Measurements from ENCODE around the gene CHMP4A.
"Not testable (repeated sequence)": the region's sequence is repeated elsewhere in the genome, so short reads cannot be mapped to it uniquely, and the experiment has no call there.

The CHMP4A gene

DNA sequence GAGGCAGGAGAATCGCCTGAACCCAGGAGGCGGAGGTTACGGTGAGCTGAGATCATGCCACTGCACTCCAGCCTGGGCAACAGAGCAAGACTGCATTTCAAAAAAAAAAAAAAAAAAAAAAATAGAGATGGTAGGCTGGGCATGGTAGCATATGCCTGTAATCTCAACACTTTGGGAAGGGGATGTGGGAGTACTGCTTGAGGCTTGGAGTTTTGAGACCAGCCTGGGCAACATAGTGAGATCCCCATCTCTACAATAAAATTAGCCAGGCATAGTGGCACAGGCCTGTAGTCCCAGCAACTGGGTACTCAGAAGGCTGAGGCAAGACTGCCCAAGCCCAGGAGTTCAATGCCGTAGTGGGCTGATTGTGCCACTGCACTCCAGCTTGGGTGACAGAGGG lies 9.7 kb upstream of the CHMP4A start:
- DNase-seq: not testable (repeated sequence)

DNA sequence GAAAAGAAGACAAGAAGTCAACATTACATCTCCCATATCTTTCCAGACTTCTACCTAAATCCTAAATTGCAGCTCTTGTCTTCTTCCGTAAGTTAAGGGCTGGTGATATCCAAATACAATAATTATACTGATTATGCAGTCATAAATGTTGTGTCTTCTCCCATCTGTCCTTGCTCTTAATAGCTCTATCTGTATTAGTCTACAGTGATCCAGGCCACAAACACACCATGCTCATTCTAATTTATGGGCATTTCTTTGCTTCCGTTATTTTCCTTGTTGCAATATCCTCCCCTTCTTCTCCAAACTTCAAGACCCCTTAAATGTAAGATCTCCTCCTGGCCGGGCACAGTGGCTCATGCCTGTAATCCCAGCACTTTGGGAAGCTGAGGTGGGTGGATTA lies 6.2 kb upstream of the CHMP4A start:
- no peak for DNase-seq

GRCh38 chr14:24219080-24219479 lies 5.8 kb upstream of the CHMP4A start:
- DNase-seq: no peak

DNA sequence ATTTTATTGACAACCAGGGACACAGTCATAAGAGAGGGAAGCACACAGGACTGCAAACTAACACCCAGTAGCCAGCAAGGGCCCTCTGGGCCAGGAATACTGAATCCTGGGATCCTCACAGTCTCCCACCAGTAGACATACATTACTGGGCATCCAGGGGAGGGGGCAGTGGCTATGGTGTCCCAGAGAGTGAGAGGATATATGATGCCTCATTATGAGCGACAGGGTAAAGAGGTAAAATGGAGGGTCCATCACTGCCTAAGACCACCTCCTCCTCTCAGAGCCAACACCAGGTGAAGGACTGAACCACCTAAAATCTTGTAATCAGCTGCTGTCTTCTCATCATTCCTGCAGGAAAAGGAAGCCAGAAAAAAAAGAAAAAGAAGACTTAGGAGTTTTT lies 3.6 kb upstream of the CHMP4A start:
- not testable (repeated sequence) for DNase-seq

DNA sequence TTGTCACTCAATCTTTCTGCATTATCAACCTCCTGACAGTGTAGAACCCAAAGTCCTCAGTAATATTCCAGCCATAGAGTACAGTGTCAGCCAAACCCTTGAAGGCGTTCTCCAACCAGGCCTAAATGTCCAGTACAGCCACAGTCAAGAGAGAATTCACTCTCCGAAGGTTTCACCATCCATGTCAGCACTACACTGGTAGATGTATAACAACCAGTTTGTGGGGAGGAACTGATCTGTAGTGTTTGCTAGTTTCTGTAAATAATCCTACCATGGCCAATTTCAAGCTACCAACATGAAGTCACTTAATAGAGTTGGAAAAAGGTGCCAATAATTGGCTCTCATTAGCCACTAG lies 3.0 kb upstream of the CHMP4A start:
- no peak for DNase-seq

- peak; percentile 84 for DNase-seq
These were observed 2.4 kb upstream of the CHMP4A start, which contains the start of gene MDP1 for GRCh38 chr14:24215495-24216344. Gene MDP1, minus strand, starts transcription at chr14:24216066. Its CDS starts 111 bp downstream, at chr14:24215955.

DNA sequence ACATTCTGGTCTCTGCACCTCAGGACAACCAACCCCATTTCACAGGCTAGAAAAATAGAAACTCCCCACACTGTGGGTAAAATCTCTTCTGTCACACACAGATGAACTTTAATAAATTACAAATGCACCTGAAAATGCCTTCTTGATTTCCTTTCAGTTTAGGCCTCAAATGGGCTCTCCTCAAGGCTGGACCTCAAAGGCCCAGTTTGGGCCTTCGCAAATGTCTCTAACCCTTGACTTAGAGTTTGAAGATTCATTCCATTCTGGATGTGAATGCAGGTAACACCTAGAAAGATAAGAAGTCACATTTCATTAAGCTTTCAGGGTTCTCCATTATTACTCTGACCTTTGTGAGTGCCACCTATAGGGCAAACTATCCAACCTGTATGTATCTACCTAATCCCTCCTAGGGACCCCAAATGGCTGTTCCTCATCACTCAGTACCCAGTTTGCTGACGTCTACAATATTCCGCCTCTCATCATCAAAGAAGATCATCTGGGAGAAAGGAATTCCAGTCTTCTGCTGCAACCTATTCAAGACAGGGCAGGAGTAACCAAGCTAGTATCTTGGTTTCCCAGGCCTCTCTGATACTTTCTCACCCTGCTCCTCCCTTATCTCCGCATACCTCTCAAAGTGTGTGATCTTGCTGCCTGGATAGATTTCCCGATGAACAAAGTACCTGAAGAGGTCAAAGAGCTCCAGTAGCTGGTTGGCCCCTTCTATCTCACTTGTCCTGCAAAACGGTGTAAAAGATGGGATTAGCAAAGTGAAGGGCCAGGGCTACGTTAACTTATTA lies 776 bp upstream of the CHMP4A start:
- no peak for DNase-seq

- DNase-seq: no peak
These were observed 2.0 kb downstream of the CHMP4A start for GRCh38 chr14:24211311-24211710.

DNA sequence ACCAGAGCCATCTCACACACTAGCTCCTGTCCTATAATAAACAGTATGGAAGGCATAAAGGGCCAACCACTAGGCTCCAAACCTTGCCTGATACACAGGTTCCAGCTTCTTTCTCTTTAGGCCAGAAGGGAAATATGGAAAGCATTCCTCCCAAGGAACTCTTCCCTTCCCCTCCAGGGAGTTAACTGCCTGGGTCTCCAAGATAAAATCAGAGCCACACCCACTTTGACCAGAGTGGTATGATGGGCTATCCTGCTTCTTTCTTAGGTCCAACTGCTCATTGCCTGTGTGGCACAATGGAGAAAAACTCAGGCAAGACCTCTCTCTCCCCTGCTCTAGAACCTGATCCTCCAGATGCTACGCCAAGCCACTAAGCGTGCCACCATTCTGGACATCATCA lies 5.7 kb downstream of the CHMP4A start:
- DNase-seq: no peak

DNA sequence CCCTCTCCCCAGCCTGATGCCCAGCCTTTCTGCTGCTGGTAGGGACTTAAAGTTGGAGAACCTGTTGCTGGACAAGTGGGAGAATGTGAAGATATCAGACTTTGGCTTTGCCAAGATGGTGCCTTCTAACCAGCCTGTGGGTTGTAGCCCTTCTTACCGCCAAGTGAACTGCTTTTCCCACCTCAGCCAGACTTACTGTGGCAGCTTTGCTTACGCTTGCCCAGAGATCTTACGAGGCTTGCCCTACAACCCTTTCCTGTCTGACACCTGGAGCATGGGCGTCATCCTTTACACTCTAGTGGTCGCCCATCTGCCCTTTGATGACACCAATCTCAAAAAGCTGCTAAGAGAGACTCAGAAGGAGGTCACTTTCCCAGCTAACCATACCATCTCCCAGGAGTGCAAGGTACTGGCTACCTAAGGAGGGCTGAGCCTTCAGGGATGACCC lies 6.2 kb downstream of the CHMP4A start:
- no peak for DNase-seq

DNA sequence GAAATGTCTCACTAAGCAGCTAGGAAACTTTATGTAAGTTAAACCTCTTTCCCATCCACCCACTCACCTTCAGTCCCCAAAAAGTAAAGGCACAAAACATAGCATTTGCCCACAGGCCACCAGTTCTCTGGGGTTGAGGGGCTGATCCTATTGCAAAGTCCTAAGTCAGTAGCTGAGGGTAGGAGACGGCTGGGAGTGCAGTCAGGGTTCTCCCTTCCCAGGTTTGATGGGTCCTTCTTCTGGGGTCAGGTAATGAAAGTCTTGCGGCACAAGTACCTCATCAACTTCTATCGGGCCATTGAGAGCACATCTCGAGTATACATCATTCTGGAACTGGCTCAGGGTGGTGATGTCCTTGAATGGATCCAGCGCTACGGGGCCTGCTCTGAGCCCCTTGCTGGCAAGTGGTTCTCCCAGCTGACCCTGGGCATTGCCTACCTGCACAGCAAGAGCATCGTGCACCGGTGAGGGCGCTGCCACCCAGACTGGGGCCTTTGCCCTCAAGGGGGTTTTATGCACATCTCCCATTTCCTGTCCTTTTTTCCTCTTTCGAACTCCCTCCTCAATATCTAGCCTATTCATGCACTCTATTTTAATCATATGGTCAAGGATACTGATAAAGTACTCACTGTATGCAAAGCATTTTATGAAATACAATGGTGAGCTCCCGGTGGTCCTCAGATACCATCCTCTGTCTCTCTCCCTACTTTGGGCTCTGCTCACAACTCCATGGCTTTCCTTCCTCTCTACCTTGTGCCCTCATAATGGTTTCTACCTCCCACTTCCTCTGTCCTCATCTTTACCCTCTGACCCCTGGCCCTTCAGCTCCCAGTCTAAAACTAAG lies 6.8 kb downstream of the CHMP4A start:
- DNase-seq: no peak

DNA sequence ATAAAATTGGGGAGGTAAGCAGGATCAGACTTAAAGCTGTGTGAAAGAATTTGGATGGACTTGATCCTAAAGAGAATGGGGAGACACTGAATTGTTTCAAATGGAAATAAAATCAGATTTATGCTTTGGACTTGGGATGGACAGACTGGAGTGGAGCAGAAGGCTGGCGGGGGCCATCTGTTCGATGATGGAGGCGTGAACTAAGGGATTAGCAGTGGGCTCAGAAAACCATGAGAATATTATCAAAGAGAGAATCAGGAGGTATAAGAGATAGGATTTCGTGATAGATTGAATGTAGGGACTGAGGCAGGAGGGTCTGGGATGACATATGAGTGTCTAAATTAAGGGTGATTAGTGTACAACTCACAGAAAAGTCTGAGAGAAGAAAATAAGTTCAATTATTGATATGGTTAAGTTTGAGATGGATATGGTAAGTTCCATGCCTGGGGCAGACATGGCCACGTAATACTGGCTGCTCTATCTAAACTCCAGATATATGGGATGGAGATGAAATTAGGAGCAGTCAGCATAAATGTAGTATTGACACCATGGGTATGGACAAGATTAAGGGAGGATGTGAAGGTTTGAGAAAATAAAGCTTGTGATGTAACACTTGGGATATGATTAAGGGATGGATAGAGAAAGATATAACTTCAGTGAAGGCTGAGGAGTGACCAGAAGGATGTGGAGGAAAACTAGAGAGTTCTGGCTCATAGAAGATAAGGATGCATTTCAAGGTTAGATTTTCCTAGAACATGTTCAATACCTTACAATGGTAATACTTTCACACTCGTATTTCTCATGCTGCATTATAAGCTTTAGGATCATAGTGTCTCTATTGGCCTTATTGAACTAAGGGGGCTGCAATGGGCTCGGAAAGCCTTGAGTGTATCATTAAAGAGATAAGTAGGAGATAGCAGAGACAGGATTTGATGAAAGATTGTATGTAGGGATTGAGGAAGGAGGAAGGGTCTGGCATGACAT lies 8.8 kb downstream of the CHMP4A start:
- DNase-seq: no peak

GRCh38 chr14:24203249-24203886 lies 9.9 kb downstream of the CHMP4A start:
- not testable (repeated sequence) for DNase-seq

GRCh38 chr14:24202538-24202937 lies 10.8 kb downstream of the CHMP4A start:
- DNase-seq: not testable (repeated sequence)

- DNase-seq: no peak
These were observed 14.3 kb downstream of the CHMP4A start for GRCh38 chr14:24198814-24199524.

- no peak for DNase-seq
These were observed 16.2 kb downstream of the CHMP4A start for GRCh38 chr14:24197056-24197450.

GRCh38 chr14:24196071-24197055 lies 16.9 kb downstream of the CHMP4A start:
- DNase-seq: no peak

- DNase-seq: peak; percentile 82
These were observed 17.9 kb downstream of the CHMP4A start, which contains the start of gene TM9SF1 for GRCh38 chr14:24195186-24196070. Gene TM9SF1, minus strand, starts transcription at chr14:24195441. Its CDS starts 422 bp downstream, at chr14:24195019.
